Endothelial cell of umbilical vein (primary cell): ENCODE measurements around the gene WNT8B. TPM values are rescaled to one million over a fixed set of nuclear protein-coding genes. Genes with fewer than 3 reads are reported as not detected.

Source experiments
- BruUV-seq: library from RNA; stranded (reverse); fragments of 400-500 nt; replicated peaks from 2 replicates; lab custom pipeline; 2021; lab: Mats Ljungman, UMichigan
- CTCF ChIA-PET: fragments of 300-600, 350-600 bp; sonication (Branson Sonifier 250); formaldehyde crosslinking; loops from one replicate; lab custom pipeline; 2021; ENCODE audit warnings: antibody characterized with exemption, inconsistent platforms; lab: Charles Lee
- POLR2A ChIA-PET: fragments of 300-600, 350-600 bp; sonication (Branson Sonifier 250); formaldehyde crosslinking; loops from one replicate; lab custom pipeline; 2021; ENCODE audit warnings: antibody characterized with exemption, inconsistent platforms; lab: Charles Lee
- DNase-seq: peaks from one replicate; pipeline ENCODE4 v3.0.0-alpha.2; 2011; ENCODE audit warnings: low read depth, low spot score
- FAIRE-seq: peaks from 2 replicates; lab custom pipeline; 2011; peaks lifted over from hg19 to GRCh38; lab: Jason Lieb, UNC
- H2AFZ ChIP-seq: 2 replicates; pipeline ENCODE4 v1.6.0; 2012; ENCODE audit warnings: low read depth, low read length, control low read depth, inconsistent platforms
- H3K27ac ChIP-seq: 2 replicates; pipeline ENCODE4 v1.5.1; 2011; ENCODE audit warnings: low read depth, mild to moderate bottlenecking, control low read depth, low read length, moderate library complexity; ENCODE audit not compliant: insufficient read depth
- H3K27me3 ChIP-seq, 2 experiments: 2 replicates each; pipeline versions ENCODE4 v1.6.0 to v1.6.1; 2011; ENCODE audit warnings: low read length in 2 of 2, mixed read lengths in 1 of 2; ENCODE audit not compliant: control insufficient read depth in 2 of 2, insufficient read depth in 2 of 2
- H3K36me3 ChIP-seq, 2 experiments: 2 replicates in 1 of 2; 3 replicates in 1 of 2; pipeline ENCODE4 v1.5.1; 2011; ENCODE audit warnings: low read length in 2 of 2, mild to moderate bottlenecking in 1 of 2, moderate library complexity in 1 of 2; ENCODE audit not compliant: control insufficient read depth in 2 of 2, insufficient read depth in 2 of 2; ENCODE audit errors: extremely low read depth in 1 of 2
- H3K4me1 ChIP-seq: 3 replicates; pipeline ENCODE4 v1.5.1; 2011; ENCODE audit warnings: mild to moderate bottlenecking, low read length; ENCODE audit not compliant: control insufficient read depth, insufficient read depth; ENCODE audit errors: extremely low read depth
- H3K4me2 ChIP-seq: 2 replicates; pipeline ENCODE4 v1.6.1; 2011; ENCODE audit warnings: low read length, control low read depth, mixed read lengths; ENCODE audit not compliant: insufficient read depth
- H3K4me3 ChIP-seq, 3 experiments: fragments of 200-600 bp in 1 of 3; sonication (generic), shearing (Covaris generic) in 1 of 3; replicated peaks in 1 of 3; 2 replicates each; pipeline ENCODE4 v1.5.1; 2011 to 2016; ENCODE audit warnings: control low read depth in 3 of 3, low read length in 3 of 3, mild to moderate bottlenecking in 2 of 3, inconsistent platforms in 1 of 3, low read depth in 1 of 3, moderate library complexity in 1 of 3; ENCODE audit not compliant: insufficient read depth in 1 of 3
- H3K79me2 ChIP-seq: 2 replicates; pipeline ENCODE4 v1.6.0; 2012; ENCODE audit warnings: low read length, inconsistent platforms; ENCODE audit not compliant: control insufficient read depth, insufficient read depth
- H3K9ac ChIP-seq: replicated peaks from 2 replicates; pipeline ENCODE3; 2011; ENCODE audit warnings: low read length, control low read depth; ENCODE audit not compliant: insufficient read depth; ENCODE audit errors: extremely low read depth
- H3K9me1 ChIP-seq: replicated peaks from 3 replicates; pipeline ENCODE4 v1.6.0; 2011; ENCODE audit warnings: mild to moderate bottlenecking, low read length; ENCODE audit not compliant: control insufficient read depth, insufficient read depth; ENCODE audit errors: extremely low read depth
- H3K9me3 ChIP-seq: replicated peaks from 2 replicates; pipeline ENCODE4 v1.5.1; 2012; ENCODE audit warnings: low read length, inconsistent platforms; ENCODE audit not compliant: control insufficient read depth, insufficient read depth
- H4K20me1 ChIP-seq: replicated peaks from 2 replicates; pipeline ENCODE3; 2011; ENCODE audit warnings: mild to moderate bottlenecking, low read length; ENCODE audit not compliant: control insufficient read depth, insufficient read depth; ENCODE audit errors: extremely low read depth
- EZH2 ChIP-seq: IDR thresholded peaks from 2 replicates; pipeline ENCODE4 v1.6.1; 2012; ENCODE audit warnings: borderline replicate concordance, low read depth, mild to moderate bottlenecking, moderate library complexity, low read length, inconsistent platforms; ENCODE audit not compliant: severe bottlenecking
- FOS ChIP-seq: IDR thresholded peaks from 2 replicates; pipeline ENCODE4 v1.6.1; 2011; ENCODE audit warnings: mild to moderate bottlenecking, low read length, moderate library complexity, borderline replicate concordance; ENCODE audit not compliant: insufficient read depth
- GATA2 ChIP-seq: IDR thresholded peaks from 2 replicates; pipeline ENCODE4 v1.7.0; 2011; ENCODE audit warnings: low read depth, mild to moderate bottlenecking, moderate library complexity, mixed read lengths, low read length; ENCODE audit not compliant: insufficient read length, insufficient read depth
- JUN ChIP-seq: IDR thresholded peaks from 2 replicates; pipeline ENCODE4 v1.6.1; 2011; ENCODE audit warnings: borderline replicate concordance, low read depth; ENCODE audit not compliant: insufficient read length, insufficient read depth
- MYC ChIP-seq: IDR thresholded peaks from one replicate; pipeline ENCODE4 v1.6.1; 2011; ENCODE audit warnings: mild to moderate bottlenecking, low read depth, low read length
- POLR2A ChIP-seq: IDR thresholded peaks from 2 replicates; pipeline ENCODE4 v1.6.1; 2012; ENCODE audit warnings: low read depth, mild to moderate bottlenecking, control low read depth, low read length
- POLR2AphosphoS5 ChIP-seq: IDR thresholded peaks from 2 replicates; pipeline ENCODE4 v1.6.1; 2012; ENCODE audit warnings: low read depth, mild to moderate bottlenecking, control low read depth, low read length, moderate library complexity; ENCODE audit not compliant: insufficient read depth
- dilution Hi-C: fragments of 300-500 bp; cut with MboI; formaldehyde crosslinking; loops from one replicate; pipeline ENCODE4 v1.15.0; 2019; ENCODE audit warnings: low sequenced_read_pairs; ENCODE audit not compliant: extremely low pct_ligation_motif_present
- intact Hi-C: fragments of 100-400 bp; cut with micrococcal nuclease; formaldehyde crosslinking; loops from one replicate; pipeline ENCODE4 v1.10.0; 2022
- polyA plus RNA-seq, 4 experiments: library from polyadenylated mRNA; depleted of rRNA in 3 of 4; stranded (reverse) in 3 of 4; unstranded in 1 of 4; fragments of >200 nt; gene quantifications; 2 replicates each; pipeline versions ENCODE4 v1.2.1 to v1.2.3, GENCODE V29; 2011 to 2012; ENCODE audit warnings: missing spikeins in 1 of 4
- total RNA-seq: library from RNA; stranded (reverse); gene quantifications from 2 replicates; pipeline ENCODE4 v1.2.3, GENCODE V29; 2021
- TF ChIP-seq, protein P1 (sequence below): IDR thresholded peaks from 2 replicates; pipeline ENCODE4 v1.6.1; 2011; ENCODE audit not compliant: insufficient read depth, insufficient read length
- TF ChIP-seq, protein P2 (sequence below), 2 donors: IDR thresholded peaks; 1 replicate in 1 of 2; 2 replicates in 1 of 2; pipeline ENCODE4 v1.5.1; 2011; ENCODE audit warnings: low read length in 2 of 2, mild to moderate bottlenecking in 2 of 2, moderate library complexity in 2 of 2, control low read depth in 1 of 2, inconsistent platforms in 1 of 2, low read depth in 1 of 2; ENCODE audit not compliant: insufficient read depth in 1 of 2; ENCODE audit errors: extremely low read depth in 1 of 2

The WNT8B gene
- total and polyA plus RNA-seq, 2 donors (not counting 3 experiments of a cell fraction or from before 2014, with no cell fraction given) = not detected

DNA sequence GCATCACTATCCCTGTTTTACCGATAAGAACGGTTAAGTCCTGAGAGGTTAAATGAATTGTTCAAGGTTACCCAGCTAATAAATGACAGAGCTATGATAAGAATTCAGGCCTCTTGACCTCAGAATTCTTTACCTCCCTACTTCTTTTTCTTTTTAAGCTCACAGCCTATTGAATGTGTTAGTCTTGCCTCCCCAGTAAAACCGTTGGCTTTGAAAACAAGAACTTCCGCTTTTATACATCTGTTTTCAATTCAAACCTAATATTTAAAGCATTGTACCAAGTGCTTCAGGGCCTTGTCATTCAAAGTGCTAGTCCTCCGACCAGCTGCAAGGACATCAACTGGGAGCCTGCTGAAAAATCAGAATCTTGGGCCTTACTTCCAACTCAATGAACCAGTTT, 41.3 kb downstream of the WNT8B start:
- H2AFZ ChIP-seq = no peak overlapping the region
- H3K79me2 ChIP-seq = no peaks in the 10 kb centered on the region
- no peaks in the 10 kb centered on the region for H3K4me1 ChIP-seq
- TF ChIP-seq GATA2 (no peak), POLR2A (no peak), MYC (no peak), FOS (no peak), POLR2AphosphoS5 (no peak), JUN (no peak), EZH2 (no peak)
- TF ChIP-seq, protein P1, sequence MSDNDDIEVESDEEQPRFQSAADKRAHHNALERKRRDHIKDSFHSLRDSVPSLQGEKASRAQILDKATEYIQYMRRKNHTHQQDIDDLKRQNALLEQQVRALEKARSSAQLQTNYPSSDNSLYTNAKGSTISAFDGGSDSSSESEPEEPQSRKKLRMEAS = no peak
- TF ChIP-seq, protein P2, sequence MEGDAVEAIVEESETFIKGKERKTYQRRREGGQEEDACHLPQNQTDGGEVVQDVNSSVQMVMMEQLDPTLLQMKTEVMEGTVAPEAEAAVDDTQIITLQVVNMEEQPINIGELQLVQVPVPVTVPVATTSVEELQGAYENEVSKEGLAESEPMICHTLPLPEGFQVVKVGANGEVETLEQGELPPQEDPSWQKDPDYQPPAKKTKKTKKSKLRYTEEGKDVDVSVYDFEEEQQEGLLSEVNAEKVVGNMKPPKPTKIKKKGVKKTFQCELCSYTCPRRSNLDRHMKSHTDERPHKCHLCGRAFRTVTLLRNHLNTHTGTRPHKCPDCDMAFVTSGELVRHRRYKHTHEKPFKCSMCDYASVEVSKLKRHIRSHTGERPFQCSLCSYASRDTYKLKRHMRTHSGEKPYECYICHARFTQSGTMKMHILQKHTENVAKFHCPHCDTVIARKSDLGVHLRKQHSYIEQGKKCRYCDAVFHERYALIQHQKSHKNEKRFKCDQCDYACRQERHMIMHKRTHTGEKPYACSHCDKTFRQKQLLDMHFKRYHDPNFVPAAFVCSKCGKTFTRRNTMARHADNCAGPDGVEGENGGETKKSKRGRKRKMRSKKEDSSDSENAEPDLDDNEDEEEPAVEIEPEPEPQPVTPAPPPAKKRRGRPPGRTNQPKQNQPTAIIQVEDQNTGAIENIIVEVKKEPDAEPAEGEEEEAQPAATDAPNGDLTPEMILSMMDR (IDR thresholded peaks at IDR 0.05; ENCODE audit: extremely low read depth in 1 of 2, insufficient read depth in 1 of 2, low read depth in 1 of 2, low read length in 2 of 2) = no peak
- dilution Hi-C loops = no loop called here
- no peaks in the 10 kb centered on the region for H4K20me1 ChIP-seq
- no peak overlapping the region for H3K27ac ChIP-seq
- H3K36me3 ChIP-seq = peaks cover 0 to 2% of the 10 kb centered on the region in 2 experiments
- no peak for FAIRE-seq
- BruUV-seq = no TSS peak
- H3K9me1 ChIP-seq = no peaks in the 10 kb centered on the region
- no peaks in the 10 kb centered on the region for H3K27me3 ChIP-seq
- intact Hi-C loops = no loop called here
- H3K9ac ChIP-seq = no peak overlapping the region
- H3K4me2 ChIP-seq = no peak overlapping the region
- POLR2A ChIA-PET = no interaction called here
- H3K4me3 ChIP-seq = no peak overlapping the region
- CTCF ChIA-PET = interaction anchor here (1.3 to 2.5 kb wide), 2 partner anchors 11 to 22 kb away, joined by 3 to 10 read pairs; no protein-coding TSS in a partner anchor
- H3K9me3 ChIP-seq = no peaks in the 10 kb centered on the region
- no peak for DNase-seq
